Heart left ventricle (tissue), 16 donors: ENCODE data around the gene EEF2KMT. TPM values are rescaled to one million over a fixed set of nuclear protein-coding genes. Genes with fewer than 3 reads are reported as not detected.
A peak's percentile ranks its signal among the peaks of the same experiment; 100 is the strongest.

Experiments
- ATAC-seq, 4 donors: fragments of 200-7000 bp; cut with Tn5 transposase; one replicate each; pipeline ENCODE4 v1.9.1; 2020 to 2022; ENCODE audit warnings: moderate library complexity in 4 of 4, mild to moderate bottlenecking in 3 of 4, moderate number of reproducible peaks in 1 of 4
- DNase-seq, 5 donors: peaks; one replicate each; pipeline ENCODE4 v3.0.0-alpha.2; 2020
- H3K27ac ChIP-seq, 12 donors: fragments of 200-600 bp; sonication (generic) in 4 of 12; one replicate each; pipeline versions ENCODE4 v1.5.0 to v1.8.0; 2016 to 2022; ENCODE audit warnings: mild to moderate bottlenecking in 2 of 12
- H3K27me3 ChIP-seq, 9 donors: fragments of 200-600 bp; sonication (generic) in 2 of 9; one replicate each; pipeline versions ENCODE4 v1.5.1 to v1.8.0; 2016 to 2022; ENCODE audit warnings: mild to moderate bottlenecking in 3 of 9
- H3K36me3 ChIP-seq, 9 donors: fragments of 200-600 bp; sonication (generic) in 2 of 9; one replicate each; pipeline versions ENCODE4 v1.5.0 to v1.8.0; 2018 to 2022; ENCODE audit warnings: mild to moderate bottlenecking in 2 of 9
- H3K4me1 ChIP-seq, 12 donors: fragments of 200-600 bp; sonication (generic) in 4 of 12; one replicate each; pipeline versions ENCODE4 v1.5.0 to v1.8.0; 2016 to 2022; ENCODE audit warnings: mild to moderate bottlenecking in 3 of 12
- H3K4me3 ChIP-seq, 12 donors: fragments of 200-600 bp; sonication (generic) in 4 of 12; one replicate each; pipeline versions ENCODE4 v1.5.0 to v1.8.0; 2017 to 2022; ENCODE audit warnings: mild to moderate bottlenecking in 9 of 12, moderate library complexity in 4 of 12
- H3K9me3 ChIP-seq, 12 donors: fragments of 200-600 bp; sonication (generic) in 4 of 12; one replicate each; pipeline versions ENCODE4 v1.5.0 to v1.8.0; 2016 to 2022; ENCODE audit warnings: mild to moderate bottlenecking in 1 of 12
- POLR2A ChIP-seq, 2 donors: fragments of 450-650 bp; IDR thresholded peaks; one replicate each; pipeline ENCODE4 v1.6.1; 2017; ENCODE audit warnings: antibody characterized with exemption in 2 of 2, mild to moderate bottlenecking in 2 of 2, moderate library complexity in 2 of 2
- WGBS, 4 donors: extraction: QIAGEN DNeasy Blood & Tissue Kit in 2 of 4; methylation state at CpG; one replicate each; pipeline versions ENCODE4 v1.1.5 to v1.1.7; 2013 to 2018; 5-methylcytosine and 5-hydroxymethylcytosine counted together
- intact Hi-C, 10 donors: fragments of 100-400 bp; cut with DNase I; formaldehyde crosslinking; loops; one replicate each; pipeline versions ENCODE4 v1.11.1 to v1.14.2; 2022
- polyA plus RNA-seq, 2 donors: library from polyadenylated mRNA; stranded (reverse); fragments of 200-250 nt; gene quantifications; one replicate each; pipeline ENCODE4 v1.2.3, GENCODE V29; 2013
- total RNA-seq, 9 donors: library from RNA; depleted of rRNA in 2 of 9; stranded (reverse); fragments of >200 nt in 2 of 9; fragmentation: NEBNext Ultra II Directional in 3 of 9; extraction: Animal tissue kit (Norgen Biotek cat#: 25700) in 3 of 9; gene quantifications; one replicate each; pipeline versions ENCODE4 v1.1.0 to v1.2.4, GENCODE V29; 2016 to 2023
- TF ChIP-seq, protein P1 (sequence below), 12 donors: fragments of 200-600 bp; sonication (generic) in 4 of 12; IDR thresholded peaks; one replicate each; pipeline versions ENCODE4 v1.5.0 to v1.8.0; 2018 to 2022; ENCODE audit warnings: antibody characterized with exemption in 12 of 12, mild to moderate bottlenecking in 5 of 12
- donor health status: ischemic (EF 13 %, LVEDD 7.1; RV severe dilation, severe dysfunction).
- donor health status: healthy with polysubstance abuse.
- donor health status: DM: no; HTN: yes; CAD: no.
- donor health status: DM: no; HTN: no; CAD: no.
- donor health status: ischemic (EF 25% LVEDD 6.9; RV normal size, moderate dysfunction).
- donor health status: ischemic (EF 25% LVEDD 5.7; RV mildly dilated, moderate dysfunction).
- donor health status: healthy.
- donor health status: DM: yes; HTN: yes; CAD: no.
- donor health status: ischemic (EF 35%, LVEDD 5.7; RV mildly dilated, moderate dysfunction).
- donor health status: nonischemic (EF 11% LVEDD 7.7; RV severe dilation, severe dysfunction).
- donor health status: DM: yes; HTN: yes; CAD: no.
- donor health status: PGD.
- donor health status: ischemic (EF 29% LVEDD 5.4; RV normal size, mild dysfunction).
- donor health status: nonischemic (EF 23%, LVEDD 6.1; RV moderate dilation, normal function).

The EEF2KMT gene
- total and polyA plus RNA-seq, 11 donors = 3.2 to 11.6 (median 7.2) TPM

DNA sequence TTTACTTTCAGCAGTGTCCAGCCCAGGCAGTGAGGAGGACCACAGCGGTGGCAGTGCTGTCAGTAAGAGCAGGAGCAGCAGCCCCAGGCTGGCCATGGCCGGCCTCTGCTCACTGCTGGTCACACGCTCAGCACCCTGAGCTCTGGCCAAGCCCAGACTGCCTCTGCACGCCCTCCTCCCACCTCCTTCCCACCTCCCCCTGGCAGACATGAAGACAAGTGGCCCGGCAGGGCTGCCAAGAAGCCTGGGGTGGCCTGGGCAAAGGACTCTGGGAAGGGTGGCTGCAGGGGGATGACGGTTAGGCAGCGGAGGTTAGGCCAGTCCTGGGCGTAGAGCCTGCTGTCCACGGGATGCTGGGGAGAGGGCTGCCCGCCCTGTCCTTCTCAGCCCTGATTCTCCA is 31.8 kb downstream of the EEF2KMT start, which contains the start of gene C16orf89:
Gene C16orf89 (minus strand): TSS at position 144 of the 400 bp plus-strand sequence. CDS start 48 bp downstream, at position 96.
- Histone ChIP-seq H3K36me3 (no peaks in the 10 kb centered on the region), H3K9me3 (no peaks in the 10 kb centered on the region), H3K4me1 (peaks cover 0 to 7% (median 0%) of the 10 kb centered on the region in 12 donors), H3K27me3 (no peaks in the 10 kb centered on the region), H3K4me3 (peak within 1 kb of the TSS in 2 of 12 donors; percentile 16 to 24), H3K27ac (peak within 1 kb of the TSS in 2 of 12 donors; percentile 5 to 66)
- TF ChIP-seq, protein P1, sequence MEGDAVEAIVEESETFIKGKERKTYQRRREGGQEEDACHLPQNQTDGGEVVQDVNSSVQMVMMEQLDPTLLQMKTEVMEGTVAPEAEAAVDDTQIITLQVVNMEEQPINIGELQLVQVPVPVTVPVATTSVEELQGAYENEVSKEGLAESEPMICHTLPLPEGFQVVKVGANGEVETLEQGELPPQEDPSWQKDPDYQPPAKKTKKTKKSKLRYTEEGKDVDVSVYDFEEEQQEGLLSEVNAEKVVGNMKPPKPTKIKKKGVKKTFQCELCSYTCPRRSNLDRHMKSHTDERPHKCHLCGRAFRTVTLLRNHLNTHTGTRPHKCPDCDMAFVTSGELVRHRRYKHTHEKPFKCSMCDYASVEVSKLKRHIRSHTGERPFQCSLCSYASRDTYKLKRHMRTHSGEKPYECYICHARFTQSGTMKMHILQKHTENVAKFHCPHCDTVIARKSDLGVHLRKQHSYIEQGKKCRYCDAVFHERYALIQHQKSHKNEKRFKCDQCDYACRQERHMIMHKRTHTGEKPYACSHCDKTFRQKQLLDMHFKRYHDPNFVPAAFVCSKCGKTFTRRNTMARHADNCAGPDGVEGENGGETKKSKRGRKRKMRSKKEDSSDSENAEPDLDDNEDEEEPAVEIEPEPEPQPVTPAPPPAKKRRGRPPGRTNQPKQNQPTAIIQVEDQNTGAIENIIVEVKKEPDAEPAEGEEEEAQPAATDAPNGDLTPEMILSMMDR (IDR thresholded peaks at IDR 0.05) = no peak
- TF ChIP-seq POLR2A (IDR thresholded peaks at IDR 0.05) = no peak
- intact Hi-C loops = no loop called here
- peak; percentile 64 to 79 (median 66) for ATAC-seq
- WGBS, 4 donors = 41 to 60% (median 55%) methylated on average over 9 to 10 of the region's 10 CpGs
- DNase-seq = peak in 1 of 5 donors; percentile 27

DNA sequence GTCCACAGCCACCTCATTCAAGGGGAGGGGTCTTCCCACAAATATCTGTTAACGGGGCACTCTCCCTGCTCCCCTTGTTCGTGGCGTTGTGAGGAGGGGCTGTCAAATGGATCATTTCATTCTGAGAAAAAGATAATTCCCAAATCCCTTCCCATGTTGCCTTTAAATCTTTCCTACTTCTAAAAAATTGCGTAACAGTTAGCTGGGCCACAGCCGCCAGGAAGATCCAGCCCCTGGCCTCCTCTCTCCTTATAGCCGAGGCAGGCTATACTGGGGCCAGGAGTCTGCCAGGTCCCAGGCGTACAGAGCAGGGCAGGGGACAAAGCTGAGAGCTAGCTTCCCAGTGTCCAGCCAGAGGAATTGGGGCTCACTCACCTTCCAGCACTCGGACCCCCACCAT is 32.3 kb downstream of the EEF2KMT start:
- peak overlapping the region in 2 of 12 donors; percentile 5 to 66 for H3K27ac ChIP-seq
- no peaks in the 10 kb centered on the region for H3K27me3 ChIP-seq
- WGBS, 4 donors = 45 to 75% (median 66%) methylated on average over 8 of the region's 8 CpGs
- peak overlapping the region in 2 of 12 donors; percentile 16 to 24 for H3K4me3 ChIP-seq
- H3K36me3 ChIP-seq = no peaks in the 10 kb centered on the region
- TF ChIP-seq POLR2A (IDR thresholded peaks at IDR 0.05) = no peak
- intact Hi-C loops = no loop called here
- no peaks in the 10 kb centered on the region for H3K9me3 ChIP-seq
- H3K4me1 ChIP-seq = peaks cover 0 to 7% (median 0%) of the 10 kb centered on the region in 12 donors
- DNase-seq (no peak), ATAC-seq (peak in 3 of 4 donors; percentile 9 to 35 (median 21))

DNA sequence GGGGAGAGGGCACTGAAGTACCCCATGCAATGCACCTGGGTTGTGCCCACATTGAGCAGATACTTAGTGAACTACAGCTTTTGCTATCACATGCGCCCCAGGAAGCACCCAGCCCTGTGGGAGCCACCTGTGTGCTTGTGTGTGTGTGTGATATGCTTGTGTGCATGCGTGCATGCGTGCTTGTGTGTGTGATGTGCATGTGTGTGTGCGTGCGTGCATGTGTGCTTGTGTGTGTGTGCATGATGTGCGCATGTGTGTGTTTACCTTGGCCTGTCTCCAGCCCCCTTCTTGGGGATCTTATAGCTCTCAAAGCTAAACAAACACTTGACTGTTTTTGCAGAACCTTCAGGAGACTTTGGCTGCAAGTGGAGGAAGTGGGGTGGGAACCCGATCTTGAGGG is 32.7 kb downstream of the EEF2KMT start:
- Histone ChIP-seq H3K36me3 (no peaks in the 10 kb centered on the region), H3K4me3 (peak overlapping the region in 1 of 12 donors; percentile 24), H3K27ac (no peak overlapping the region), H3K4me1 (peaks cover 0 to 7% (median 0%) of the 10 kb centered on the region in 12 donors), H3K9me3 (no peaks in the 10 kb centered on the region), H3K27me3 (no peaks in the 10 kb centered on the region)
- WGBS, 4 donors = 57 to 80% (median 75%) methylated on average over 7 of the region's 7 CpGs
- no peak for DNase-seq
- intact Hi-C loops = no loop called here
- no peak for TF ChIP-seq POLR2A (IDR thresholded peaks at IDR 0.05)
- TF ChIP-seq, protein P1 (IDR thresholded peaks at IDR 0.05) = no peak
- no peak for ATAC-seq

DNA sequence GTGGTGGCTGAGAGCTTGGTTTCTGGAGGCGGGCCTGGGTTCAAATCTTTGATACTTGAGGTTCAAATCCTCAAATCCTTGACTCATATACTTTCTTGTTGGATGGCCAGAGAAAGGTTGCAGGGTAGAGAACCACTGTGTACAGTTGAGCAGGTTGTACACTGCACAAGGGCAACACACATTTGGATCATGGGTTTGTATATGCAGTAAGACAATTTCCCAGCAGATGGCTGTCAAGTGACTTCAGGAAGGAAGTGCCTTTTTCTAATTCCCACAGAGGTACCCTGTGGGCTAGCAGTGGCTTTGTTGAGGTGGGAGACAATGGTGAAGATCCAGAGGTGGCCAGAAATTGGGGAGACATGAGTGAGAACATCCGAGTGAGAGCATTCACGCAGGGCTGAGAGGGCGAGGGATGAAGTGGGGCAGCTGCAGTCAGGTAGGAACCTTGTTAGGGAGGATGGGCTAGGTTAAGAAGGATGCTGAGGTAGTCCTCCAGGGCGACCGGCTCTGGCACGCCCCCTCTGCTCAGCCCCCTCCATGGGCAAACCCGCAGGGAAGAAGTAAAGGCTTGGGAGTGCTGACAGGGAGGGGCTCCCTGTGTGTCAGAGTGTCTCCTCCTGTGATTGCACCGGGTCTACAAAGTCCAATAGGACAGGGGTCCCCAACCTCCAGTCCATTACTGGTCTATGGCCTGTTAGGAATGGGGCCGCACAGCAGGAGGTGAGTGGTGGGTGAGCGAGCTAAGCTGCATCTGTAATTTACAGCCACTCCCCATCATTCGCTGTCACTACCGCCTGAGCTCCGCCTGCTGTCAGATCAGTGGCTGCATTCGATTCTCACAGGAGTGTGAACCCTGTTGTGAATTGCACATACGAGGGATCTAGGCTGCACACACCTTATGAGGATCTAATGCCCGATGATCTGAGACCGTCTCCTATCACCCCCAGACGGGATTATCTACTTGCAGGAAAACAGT is 34.5 kb downstream of the EEF2KMT start:
- WGBS, 4 donors = 64 to 67% (median 65%) methylated on average over 19 of the region's 19 CpGs
- intact Hi-C loops = no loop called here
- TF ChIP-seq, protein P1 (IDR thresholded peaks at IDR 0.05) = no peak
- TF ChIP-seq POLR2A (IDR thresholded peaks at IDR 0.05) = no peak
- no peak for ATAC-seq
- Histone ChIP-seq H3K27me3 (no peaks in the 10 kb centered on the region), H3K9me3 (no peaks in the 10 kb centered on the region), H3K27ac (no peak overlapping the region), H3K36me3 (no peaks in the 10 kb centered on the region), H3K4me1 (peaks cover 0 to 15% (median 2%) of the 10 kb centered on the region in 12 donors), H3K4me3 (no peak overlapping the region)
- no peak for DNase-seq
